GM08714 (cell line): ENCODE results near the gene SERTAD4.

ENCODE experiments used
- H3K4me3 ChIP-seq: fragments of 200-500 bp; sonication (Bioruptor generic); 2 replicates; pipeline ENCODE4 v1.5.1; 2014; ENCODE audit warnings: mild to moderate bottlenecking, low read length, inconsistent platforms
- ZNF274 ChIP-seq: IDR thresholded peaks from 2 replicates; pipeline ENCODE4 v1.6.1; 2012; ENCODE audit warnings: mild to moderate bottlenecking, low read depth, low read length

Gene SERTAD4

GRCh38 chr1:210237981-210238380, 5.4 kb downstream of the SERTAD4 start:
- no peak for TF ChIP-seq ZNF274

GRCh38 chr1:210239349-210240111, 6.9 kb downstream of the SERTAD4 start:
- H3K4me3 ChIP-seq = no peak overlapping the region

More at GRCh38 chr1:210237981-210238380, 5.4 kb downstream of the SERTAD4 start:
- H3K4me3 ChIP-seq = no peak overlapping the region

GRCh38 chr1:210241121-210241520, 8.5 kb downstream of the SERTAD4 start:
- no peak overlapping the region for H3K4me3 ChIP-seq
- no peak for TF ChIP-seq ZNF274

More at GRCh38 chr1:210239349-210240111, 6.9 kb downstream of the SERTAD4 start:
- TF ChIP-seq ZNF274 = no peak

GRCh38 chr1:210244746-210245367, 12.3 kb downstream of the SERTAD4 start:
- TF ChIP-seq ZNF274 = no peak
- H3K4me3 ChIP-seq = no peak overlapping the region

GRCh38 chr1:210246447-210246846, 13.9 kb downstream of the SERTAD4 start:
- TF ChIP-seq ZNF274 = no peak
- no peak overlapping the region for H3K4me3 ChIP-seq

- no peak overlapping the region for H3K4me3 ChIP-seq
- no peak for TF ChIP-seq ZNF274
Measured at GRCh38 chr1:210248341-210248740, 15.7 kb downstream of the SERTAD4 start.

GRCh38 chr1:210250665-210250997, 18.0 kb downstream of the SERTAD4 start:
- TF ChIP-seq ZNF274 = no peak
- H3K4me3 ChIP-seq = no peak overlapping the region

GRCh38 chr1:210250998-210251679, 18.5 kb downstream of the SERTAD4 start:
- no peak for TF ChIP-seq ZNF274
- H3K4me3 ChIP-seq = peak overlapping the region; percentile 26; the same call in 1 of the 2 replicates

- peak overlapping the region; percentile 26; the same call in 1 of the 2 replicates for H3K4me3 ChIP-seq
- TF ChIP-seq ZNF274 = no peak
Measured at GRCh38 chr1:210251680-210252490, 19.3 kb downstream of the SERTAD4 start.

- H3K4me3 ChIP-seq = no peak overlapping the region
Measured at GRCh38 chr1:210252621-210253051, 20.0 kb downstream of the SERTAD4 start.

GRCh38 chr1:210254298-210254697, 21.7 kb downstream of the SERTAD4 start:
- no peak overlapping the region for H3K4me3 ChIP-seq
- no peak for TF ChIP-seq ZNF274

More at GRCh38 chr1:210252621-210253051, 20.0 kb downstream of the SERTAD4 start:
- no peak for TF ChIP-seq ZNF274

GRCh38 chr1:210257698-210258529, 25.3 kb downstream of the SERTAD4 start:
- no peak for TF ChIP-seq ZNF274
- no peak overlapping the region for H3K4me3 ChIP-seq

GRCh38 chr1:210259561-210259960, 27.0 kb downstream of the SERTAD4 start:
- no peak overlapping the region for H3K4me3 ChIP-seq
- TF ChIP-seq ZNF274 = no peak
